HG03565 (cell line): Measurements from ENCODE around the gene LUZP1.
"Not testable (repeated sequence)": the region's sequence is repeated elsewhere in the genome, so short reads cannot be mapped to it uniquely, and the experiment has no call there.

Experiments
- ATAC-seq: cut with Tn5 transposase; IDR thresholded peaks from one replicate; pipeline ENCODE4 v1.9.1; 2021; ENCODE audit warnings: mild to moderate bottlenecking, moderate library complexity; ENCODE audit not compliant: unreplicated experiment

Gene LUZP1

DNA sequence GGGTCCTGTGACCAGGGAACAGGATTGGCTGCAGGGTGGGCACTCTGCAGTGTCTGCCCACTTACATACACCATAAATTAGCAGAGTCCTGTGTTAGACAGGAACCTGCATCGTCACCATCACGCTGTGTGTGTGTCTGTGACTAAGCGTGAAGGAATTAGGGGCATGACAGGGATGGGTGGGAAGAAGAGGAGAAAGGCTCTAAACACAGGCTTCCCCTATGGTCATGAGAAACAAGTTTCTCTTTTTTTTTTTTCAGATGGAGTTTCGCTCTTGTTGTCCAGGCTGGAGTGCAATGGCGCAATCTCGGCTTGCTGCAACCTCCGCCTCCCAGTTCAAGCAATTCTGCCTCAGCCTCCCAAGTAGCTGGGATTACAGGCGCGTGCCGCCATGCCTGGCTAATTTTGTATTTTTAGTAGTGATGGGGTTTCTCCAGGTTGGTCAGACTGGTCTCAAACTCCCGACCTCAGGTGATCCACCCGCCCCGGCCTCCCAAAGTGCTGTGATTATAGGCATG is 20.3 kb upstream of the LUZP1 start:
- not testable (repeated sequence) for ATAC-seq

DNA sequence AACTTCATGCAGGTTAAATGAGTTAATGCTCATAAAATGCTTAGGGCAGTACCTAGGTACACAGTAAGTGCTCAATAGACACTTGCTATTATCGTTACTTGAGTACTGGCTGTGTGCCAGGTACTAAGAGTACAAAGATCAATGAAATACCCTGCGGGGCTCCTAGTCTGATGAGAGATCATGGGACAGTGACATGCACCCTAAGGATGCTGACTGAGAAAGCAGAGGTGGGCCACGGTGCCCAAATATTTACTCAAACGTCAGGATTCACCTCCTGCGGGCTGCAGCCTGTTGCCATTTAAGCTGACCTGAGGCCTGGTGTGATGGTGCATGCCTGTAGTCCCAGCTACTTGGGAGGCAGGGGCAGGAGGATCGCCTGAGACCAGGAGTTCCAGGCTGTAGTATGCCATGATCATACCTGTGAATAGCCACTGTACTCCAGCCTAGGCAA is 19.8 kb upstream of the LUZP1 start:
- ATAC-seq: no peak

DNA sequence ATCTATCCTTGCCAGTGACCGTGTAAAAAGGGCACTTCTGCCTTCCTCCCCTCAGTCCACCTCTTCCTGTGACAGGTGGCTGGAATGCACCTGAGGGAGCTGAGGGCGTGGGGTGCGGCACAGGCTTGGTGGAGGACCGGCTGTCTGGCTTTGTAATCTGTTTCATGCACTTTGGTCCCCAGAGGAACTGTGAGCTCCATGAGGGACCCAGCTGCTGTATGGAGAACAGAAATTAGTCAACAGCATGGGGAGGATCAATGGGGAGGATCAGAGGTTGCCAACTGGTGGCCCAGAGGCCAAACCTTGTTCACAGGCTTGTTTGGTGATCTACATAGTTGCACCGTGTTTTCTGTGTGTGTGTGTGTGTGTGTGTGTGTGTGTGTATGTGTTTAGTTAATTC is 19.0 kb upstream of the LUZP1 start:
- ATAC-seq: no peak

DNA sequence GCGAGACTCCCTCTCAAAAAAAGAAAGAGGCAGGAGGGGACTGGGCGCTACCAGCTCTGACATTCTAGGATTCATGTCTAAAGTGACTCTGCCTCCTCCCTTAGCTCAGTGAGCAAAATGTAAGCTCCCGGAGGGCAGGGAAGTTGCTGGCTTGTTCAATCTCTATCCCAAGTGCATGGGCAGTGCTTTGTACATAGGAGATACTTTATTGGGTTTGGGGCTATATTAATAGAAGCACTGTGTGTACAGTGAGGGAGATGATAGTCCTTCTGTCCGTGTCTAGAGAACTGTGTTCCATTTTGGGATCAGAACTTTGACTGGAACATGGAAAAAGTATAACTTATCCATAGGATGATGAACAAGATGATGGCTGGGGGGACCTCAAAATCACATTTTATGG is 16.7 kb upstream of the LUZP1 start:
- ATAC-seq: no peak

DNA sequence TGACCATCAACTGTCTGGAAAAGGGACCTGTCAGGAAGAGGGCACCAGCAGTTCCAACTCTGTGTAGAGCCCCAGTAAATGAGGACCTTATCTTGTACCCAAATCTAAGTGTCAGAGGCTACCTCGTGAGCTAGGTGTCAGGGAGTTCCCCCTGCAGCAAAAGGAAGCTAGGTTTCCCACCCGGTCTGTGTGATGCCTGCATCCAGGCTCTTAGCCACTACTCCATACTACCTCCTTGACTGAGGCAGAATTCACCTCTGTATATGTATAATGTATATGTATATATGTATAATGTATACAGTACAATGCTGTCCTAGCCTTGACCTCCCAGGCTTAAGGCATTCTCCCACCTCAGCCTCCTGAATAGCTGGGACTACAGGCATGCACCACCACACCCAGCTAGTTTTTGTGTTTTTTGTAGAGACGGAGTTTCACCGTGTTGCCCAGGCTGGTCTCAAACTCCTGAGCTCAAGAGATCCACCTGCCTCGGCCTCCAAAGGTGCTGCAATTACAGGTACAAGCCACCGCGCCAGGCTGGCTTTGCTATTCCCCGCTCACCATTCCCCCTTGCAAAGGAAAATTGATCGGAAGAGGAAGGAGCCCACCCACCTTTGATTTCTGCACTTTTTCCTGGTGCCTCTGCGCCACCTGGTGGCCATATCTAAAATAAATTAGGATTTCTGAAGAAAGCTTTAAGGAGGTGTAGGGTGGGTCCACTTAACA is 15.7 kb upstream of the LUZP1 start:
- ATAC-seq: no peak

DNA sequence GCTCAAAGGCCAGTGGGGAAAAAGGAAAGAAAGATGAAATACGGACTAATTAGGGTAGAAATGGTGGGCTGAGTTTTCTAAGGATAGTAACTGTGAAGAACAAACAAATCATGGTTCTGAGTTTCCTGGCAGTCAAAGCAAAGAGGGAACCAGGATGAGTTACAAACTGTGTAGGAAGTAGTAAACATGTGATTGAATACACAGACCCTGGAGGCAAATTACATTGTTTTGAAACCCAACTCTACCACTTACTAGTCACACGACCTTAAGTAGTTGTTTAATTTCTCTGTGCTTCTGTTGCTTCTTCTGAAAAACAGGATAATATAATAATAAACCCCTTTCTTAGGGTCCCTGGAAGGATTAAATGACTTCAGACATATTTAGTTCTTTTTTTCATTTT is 11.2 kb upstream of the LUZP1 start:
- ATAC-seq: no peak

DNA sequence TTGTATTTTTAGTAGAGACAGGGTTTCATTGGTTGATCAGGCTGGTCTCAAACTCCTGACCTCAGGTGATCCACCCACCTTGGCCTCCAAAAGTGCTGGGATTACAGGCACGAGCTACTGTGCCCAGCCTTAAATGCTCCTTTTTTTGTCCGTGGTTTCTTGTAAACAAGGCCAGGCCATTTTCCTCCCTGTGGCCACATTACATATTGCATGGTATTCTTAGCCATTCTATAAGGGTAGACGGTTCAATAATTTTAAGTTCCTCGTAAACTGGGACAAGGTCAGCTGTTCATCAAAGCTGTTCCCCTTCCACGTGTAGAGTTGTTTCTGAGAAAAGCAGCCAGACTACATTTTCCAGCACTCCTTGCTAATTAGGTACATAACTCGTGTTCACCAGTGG is 10.3 kb upstream of the LUZP1 start:
- ATAC-seq: no peak

DNA sequence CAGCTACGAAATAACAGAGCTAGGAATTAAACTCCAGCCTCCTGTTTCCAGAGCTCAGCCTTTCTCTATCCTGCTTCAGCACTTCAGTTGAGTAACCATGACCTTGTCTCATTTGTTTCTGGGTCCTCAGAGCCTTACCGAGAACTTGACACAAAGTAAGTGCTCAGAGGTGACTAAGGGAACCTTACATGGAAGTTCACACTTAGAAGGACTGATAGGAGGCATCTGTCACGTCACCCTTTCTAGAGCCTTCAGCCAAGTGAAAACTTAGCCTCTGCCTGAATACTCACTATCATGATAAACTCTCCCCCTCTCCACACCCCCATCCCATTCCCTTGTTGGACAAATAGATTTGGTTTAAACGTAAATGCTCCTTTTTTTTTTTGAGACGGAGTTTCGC is 9.8 kb upstream of the LUZP1 start:
- ATAC-seq: no peak

DNA sequence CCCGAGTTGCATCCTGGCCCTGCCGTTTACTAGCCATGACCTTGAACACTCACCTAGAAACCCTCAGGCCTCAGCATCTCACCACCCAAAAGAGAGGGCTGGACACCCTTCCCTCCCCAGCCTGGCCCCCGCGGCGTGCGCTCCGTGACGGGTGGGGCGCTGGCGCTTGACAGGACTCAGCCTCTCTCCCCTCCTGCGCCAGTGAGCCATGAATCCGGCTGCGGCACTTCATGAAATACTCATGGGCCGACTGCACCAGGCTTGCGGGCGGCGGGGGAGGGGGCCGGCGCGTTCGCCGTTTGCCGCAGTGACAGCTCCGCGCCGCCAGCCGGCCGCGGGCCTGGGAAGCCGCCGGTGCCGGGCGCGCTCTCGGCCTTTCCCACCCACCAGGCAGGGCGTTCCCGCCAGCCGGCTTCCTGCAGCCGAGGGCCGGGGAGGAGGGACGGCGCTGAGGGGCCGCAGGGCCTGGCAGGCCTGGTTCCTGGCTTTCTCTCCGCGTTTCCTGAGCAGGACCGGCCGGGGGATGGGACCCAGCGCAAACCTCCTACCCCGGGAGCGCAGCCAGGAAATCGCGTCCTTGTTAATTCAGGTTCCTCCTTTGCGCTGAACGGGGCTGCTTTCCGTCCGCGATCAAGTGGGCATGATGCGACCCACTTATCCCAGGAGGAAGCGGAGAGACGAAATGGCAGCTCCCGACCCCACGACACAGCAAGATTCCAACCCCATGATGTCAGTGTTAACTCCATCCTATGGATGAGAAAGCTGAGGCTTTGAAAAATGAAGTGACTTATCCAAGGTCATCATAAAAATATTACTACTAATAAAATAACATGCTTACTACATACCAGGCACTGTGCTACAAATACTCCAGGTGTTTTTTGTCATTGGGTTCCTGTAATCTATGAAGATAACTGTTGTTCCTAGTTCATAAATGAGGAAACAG is 9.1 kb upstream of the LUZP1 start:
- ATAC-seq: no peak

DNA sequence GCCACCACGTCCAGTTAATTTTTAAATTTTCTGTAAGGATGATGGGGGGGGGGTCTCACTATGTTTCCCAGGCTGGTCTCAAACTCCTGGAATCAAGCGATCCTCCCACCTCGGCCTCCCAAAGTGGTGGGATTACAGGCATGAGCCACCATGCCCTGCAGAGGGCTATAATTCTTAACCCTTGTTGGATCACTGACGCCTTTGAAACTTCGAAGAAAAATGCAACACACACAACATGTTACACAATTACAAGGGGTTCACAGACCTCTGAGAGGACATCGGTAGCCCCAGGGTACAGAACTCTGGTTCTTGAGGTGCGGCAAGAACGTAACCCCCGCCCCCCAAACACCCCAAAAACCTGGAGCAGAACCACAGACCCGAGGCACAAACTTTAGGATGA is 8.4 kb upstream of the LUZP1 start:
- ATAC-seq: no peak

DNA sequence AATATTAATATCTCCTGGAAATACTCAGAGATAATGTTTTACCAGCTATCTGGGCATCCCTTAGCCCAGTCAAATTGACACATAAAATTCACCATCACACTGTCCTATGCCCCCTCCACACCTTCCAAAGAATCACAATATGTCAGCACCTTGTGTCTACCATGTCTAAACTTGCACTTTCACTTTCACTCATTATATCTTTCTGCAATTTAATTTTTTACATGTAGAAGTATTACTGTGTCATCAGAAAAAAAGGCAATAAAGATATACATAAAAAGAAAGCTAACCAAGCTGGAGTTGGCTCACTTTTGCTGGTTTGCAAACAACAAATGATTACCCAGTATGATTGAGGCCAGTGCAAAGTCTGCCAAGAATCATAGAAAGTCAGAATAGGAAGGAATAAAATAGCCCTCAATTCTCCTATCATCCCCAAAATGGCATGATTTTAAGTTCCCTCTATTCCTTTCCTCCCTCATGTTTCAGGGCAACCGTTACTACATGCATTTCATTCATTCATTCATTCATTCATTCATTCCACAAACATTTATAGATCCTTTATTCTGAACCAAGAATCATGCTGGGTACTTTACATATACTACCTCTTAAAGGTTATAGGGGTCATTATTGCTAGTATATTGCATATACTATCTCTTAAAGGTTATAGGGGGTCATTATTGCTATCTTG is 5.9 kb upstream of the LUZP1 start:
- no peak for ATAC-seq

DNA sequence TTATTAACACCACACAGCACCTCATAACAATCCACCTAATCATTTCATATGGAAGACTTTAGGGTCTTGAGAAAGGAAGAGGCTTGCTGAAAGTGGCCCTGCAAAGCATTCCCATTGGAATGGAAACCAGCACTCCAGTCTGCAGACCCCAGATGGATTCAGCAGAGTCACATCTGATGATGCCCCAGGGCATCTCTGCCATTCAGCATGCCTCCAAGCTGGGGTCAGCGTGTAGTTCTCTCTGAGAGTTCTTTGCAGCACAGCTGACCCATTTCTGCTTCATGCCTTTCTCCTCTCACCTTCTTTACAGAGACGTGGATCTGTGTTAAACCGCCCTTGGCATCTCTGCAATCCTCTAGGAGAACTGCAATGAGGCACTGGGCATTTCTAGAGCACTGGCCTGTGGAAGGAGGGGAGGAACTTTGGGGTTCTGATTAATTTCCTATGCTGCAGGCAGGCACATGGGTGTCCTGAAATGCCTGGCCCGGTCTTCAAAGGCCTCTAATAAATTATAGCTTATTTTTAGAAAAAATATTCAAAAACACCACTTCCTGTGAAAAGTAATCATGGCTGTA is 2.6 kb upstream of the LUZP1 start:
- ATAC-seq: no peak

DNA sequence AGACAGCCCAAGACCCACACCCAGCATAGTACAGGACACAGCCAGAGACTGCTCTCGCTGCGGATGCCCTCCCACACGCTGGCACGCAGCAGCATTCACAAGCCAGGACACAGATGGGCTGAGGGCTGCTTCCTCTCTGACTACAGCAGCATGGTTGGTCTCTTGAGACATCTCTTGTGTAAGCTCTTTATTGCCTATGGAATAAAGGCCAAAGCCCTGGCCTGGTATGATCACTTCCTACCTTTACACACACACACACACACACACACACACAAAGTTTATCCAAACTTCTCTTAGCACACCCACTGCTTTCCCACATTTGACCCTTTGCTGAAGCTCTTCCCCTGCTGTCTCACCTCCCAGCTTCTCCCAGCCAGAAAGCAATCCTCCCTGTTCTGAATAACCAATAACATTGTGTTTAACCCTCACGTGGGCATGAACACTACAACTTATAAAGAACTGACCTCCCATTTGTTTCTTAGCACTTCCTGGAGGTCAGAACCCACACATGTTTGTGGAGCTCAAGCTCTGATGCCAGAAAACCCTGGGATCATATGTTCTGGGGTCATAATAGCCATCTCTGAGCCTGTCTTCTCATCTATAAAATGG is 1.2 kb upstream of the LUZP1 start:
- ATAC-seq: no peak

DNA sequence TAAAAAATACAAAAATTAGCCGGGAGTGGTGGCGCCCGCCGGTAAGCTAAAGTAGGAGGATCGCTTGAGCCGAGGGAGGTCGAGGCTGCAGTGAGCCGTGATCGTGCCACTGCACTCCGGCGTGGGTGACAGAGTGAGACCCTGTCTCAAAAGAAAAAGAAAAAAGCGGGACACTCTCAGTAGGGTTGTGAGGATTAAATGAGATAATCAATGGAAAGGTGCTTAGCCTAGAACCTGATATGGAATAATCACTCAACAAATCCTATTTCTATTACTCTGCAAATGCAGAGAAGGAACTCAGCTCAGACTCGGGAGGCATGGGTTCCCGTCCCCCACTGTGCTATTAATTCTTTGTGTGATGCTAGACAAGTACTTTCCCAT is 529 bp upstream of the LUZP1 start:
- no peak for ATAC-seq

DNA sequence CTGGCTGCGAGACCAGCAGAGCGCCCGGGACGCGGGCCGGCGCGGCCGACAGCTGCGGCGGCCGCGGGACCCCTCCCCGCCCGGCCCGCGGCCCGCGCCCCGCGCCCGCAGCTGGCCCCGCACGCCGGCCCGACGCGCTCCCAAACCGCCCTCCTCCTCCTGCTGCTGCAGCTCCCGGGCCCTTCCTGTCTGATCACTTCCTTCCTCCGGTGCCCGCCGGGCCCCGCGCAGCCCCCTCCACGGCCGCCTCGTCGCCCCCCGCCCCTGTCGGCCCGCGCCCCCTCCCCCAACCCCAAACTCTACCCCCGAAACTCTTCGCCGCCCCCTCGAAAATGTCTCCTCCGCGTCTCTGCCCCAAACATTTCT is 594 bp downstream of the LUZP1 start:
- no peak for ATAC-seq

DNA sequence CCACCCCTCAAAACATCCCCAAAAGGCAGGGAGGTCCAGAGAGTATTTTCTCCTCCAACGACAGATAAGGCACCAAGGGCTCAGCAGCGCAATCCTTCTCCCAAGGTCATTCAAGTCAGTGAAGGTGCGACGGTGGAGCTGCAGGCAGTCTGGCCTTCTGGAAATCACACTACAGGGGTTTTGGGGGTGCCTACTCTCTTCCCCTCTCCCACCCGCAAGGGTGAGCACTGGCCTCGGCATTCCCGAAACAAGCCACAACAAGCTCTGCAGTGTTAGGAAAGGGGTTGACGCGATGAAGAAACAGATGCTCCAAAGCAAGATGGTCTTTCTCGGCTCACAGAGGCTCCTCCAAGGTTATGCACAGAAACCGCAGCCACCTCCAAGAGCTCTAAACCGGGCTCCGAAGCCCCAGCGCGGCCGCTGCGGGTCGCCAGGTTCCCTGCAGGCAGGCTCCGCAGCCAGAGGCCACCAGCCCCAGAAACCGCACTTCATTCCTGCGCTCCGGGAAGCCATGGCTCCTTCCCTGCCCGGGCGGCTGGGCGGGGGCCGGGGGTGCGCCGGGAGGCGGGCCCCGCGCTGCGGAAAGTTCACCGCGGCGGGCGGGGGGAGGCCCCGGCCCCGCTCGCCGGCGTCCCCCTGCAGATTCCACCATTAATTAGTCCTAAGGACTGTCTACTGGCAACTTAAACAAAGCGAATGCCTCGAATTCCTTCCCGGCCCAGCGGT is 1.1 kb downstream of the LUZP1 start:
- ATAC-seq: no peak

DNA sequence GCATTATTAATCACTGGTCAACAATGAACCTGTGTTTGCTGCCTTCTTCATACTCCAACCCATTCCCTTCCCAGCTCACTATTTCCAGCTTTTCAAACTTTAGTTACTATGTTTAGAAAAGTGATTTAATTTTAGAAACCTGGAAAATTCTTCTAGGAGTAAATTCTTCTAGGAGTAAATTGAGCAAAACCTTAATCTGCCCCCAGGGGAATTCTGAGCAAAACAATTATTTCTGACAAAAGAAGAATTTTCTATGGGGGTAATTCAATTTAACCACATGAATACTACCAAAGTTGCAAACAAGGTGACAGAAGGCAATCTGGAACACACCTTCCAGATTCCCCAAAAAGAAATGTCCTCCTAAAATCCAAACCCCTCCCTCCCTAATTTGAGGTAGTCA is 1.8 kb downstream of the LUZP1 start:
- no peak for ATAC-seq

DNA sequence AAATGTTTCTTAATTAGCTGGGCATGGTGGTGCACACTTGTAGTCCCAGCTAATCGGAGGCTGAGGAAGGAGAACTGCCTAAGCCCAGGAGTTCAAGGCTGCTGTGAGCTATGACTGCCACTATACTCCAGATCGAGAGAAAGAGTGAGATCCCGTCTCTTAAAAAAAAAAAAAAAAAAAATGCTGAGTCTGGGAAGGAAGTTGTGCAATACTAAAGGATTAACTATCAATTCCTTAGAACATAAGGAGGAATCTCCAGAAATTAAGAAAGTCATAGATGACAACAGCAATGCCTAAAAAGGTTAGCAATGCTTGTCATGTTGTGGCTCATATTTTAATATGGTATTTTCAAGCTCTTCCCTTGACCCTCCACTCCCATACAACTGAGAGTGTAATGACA is 5.3 kb downstream of the LUZP1 start:
- no peak for ATAC-seq

DNA sequence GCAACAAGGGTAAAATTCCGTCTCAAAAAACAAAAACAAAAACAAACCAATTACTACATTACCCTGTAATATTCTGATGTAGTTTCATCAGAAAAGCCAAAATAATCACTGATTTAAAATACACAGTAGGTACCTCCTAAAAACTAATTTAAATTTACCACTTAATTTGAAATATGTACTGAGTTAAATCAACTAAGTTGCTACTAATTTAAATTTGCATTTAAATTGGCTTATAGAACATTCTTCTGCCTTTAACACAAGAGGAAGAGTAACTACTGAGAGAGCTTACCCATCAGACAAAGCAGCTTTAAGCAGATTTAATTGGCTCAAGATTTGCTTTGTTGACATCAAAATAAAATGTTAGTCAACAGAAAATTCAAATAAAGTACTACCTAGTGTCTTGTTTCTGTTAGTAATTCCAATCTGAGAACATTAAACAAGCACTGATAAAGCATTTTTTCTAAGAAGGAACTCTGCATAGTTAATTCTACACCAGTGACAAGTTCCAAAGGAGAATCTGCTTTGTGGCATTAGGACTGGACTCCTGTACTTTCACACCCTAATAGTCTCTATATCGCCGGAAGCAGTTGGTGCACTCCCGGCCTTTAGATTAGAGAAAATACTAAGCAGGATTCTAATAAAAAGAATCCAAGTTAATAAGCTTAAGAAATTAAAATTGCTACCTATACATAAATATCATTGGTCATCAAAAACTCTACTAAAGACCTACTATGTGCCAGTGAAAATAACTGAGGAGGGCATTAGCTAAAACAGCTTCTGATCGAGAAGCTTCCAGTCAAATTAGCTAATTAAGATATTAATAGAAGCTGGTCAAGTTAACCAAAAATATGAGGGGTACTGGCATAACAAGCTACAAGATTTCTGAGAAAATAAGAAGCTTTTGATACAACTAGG is 8.4 kb downstream of the LUZP1 start:
- no peak for ATAC-seq
